ENCODE results near the gene ZNF680. TPM values are rescaled to one million over a fixed set of nuclear protein-coding genes. Genes with fewer than 3 reads are reported as not detected.
"Not testable (repeated sequence)": the region's sequence is repeated elsewhere in the genome, so short reads cannot be mapped to it uniquely, and the experiment has no call there.

Gene ZNF680
- total RNA-seq, 1 experiment from 2014 or later, result 5.8 TPM

- no peak for DNase-seq (ENCODE audit: extremely low read depth, low read depth)
Observed at GRCh38 chr7:64557601-64558322, 5.1 kb downstream of the ZNF680 start.

GRCh38 chr7:64555046-64555445 is 7.8 kb downstream of the ZNF680 start:
- no peak for DNase-seq (ENCODE audit: extremely low read depth, low read depth)

- not testable (repeated sequence) for DNase-seq (ENCODE audit: extremely low read depth, low read depth)
Observed at GRCh38 chr7:64554188-64554587, 8.7 kb downstream of the ZNF680 start.

GRCh38 chr7:64551375-64552142 is 11.3 kb downstream of the ZNF680 start:
- no peak for DNase-seq (ENCODE audit: extremely low read depth, low read depth)

GRCh38 chr7:64544010-64544409 is 18.9 kb downstream of the ZNF680 start:
- DNase-seq (ENCODE audit: extremely low read depth, low read depth), result no peak

- no peak for DNase-seq (ENCODE audit: extremely low read depth, low read depth)
Observed at GRCh38 chr7:64541438-64542359, 21.2 kb downstream of the ZNF680 start.

GRCh38 chr7:64533756-64534155 is 29.1 kb downstream of the ZNF680 start:
- DNase-seq (ENCODE audit: extremely low read depth, low read depth), result no peak

GRCh38 chr7:64528770-64529169 is 34.1 kb downstream of the ZNF680 start:
- no peak for DNase-seq (ENCODE audit: extremely low read depth, low read depth)

- DNase-seq (ENCODE audit: extremely low read depth, low read depth), result no peak
Observed at GRCh38 chr7:64521409-64521984, 41.4 kb downstream of the ZNF680 start.

- DNase-seq (ENCODE audit: extremely low read depth, low read depth), result no peak
Observed at GRCh38 chr7:64516451-64516850, 46.4 kb downstream of the ZNF680 start.

GRCh38 chr7:64515781-64516180 is 47.1 kb downstream of the ZNF680 start:
- DNase-seq (ENCODE audit: extremely low read depth, low read depth), result no peak

GRCh38 chr7:64515330-64515729 is 47.5 kb downstream of the ZNF680 start:
- no peak for DNase-seq (ENCODE audit: extremely low read depth, low read depth)

GRCh38 chr7:64509583-64509982 is 53.3 kb downstream of the ZNF680 start:
- no peak for DNase-seq (ENCODE audit: extremely low read depth, low read depth)

GRCh38 chr7:64504581-64505120 is 58.2 kb downstream of the ZNF680 start:
- DNase-seq (ENCODE audit: extremely low read depth, low read depth), result no peak

- DNase-seq (ENCODE audit: extremely low read depth, low read depth), result no peak
Observed at GRCh38 chr7:64498270-64498669, 64.6 kb downstream of the ZNF680 start.

- no peak for DNase-seq (ENCODE audit: extremely low read depth, low read depth)
Observed at GRCh38 chr7:64494912-64495461, 67.9 kb downstream of the ZNF680 start.

GRCh38 chr7:64485623-64486022 is 77.2 kb downstream of the ZNF680 start:
- no peak for DNase-seq (ENCODE audit: extremely low read depth, low read depth)

Measured in NCI-H460 (cell line).